ENCODE data around the gene INF2. TPM values are rescaled to one million over a fixed set of nuclear protein-coding genes. Genes with fewer than 3 reads are reported as not detected.
"Not testable (repeated sequence)": the region's sequence is repeated elsewhere in the genome, so short reads cannot be mapped to it uniquely, and the experiment has no call there.

Gene INF2
- total RNA-seq, 1 donor from 2014 or later, result 126 TPM

GRCh38 chr14:104726600-104727451 lies 37.4 kb downstream of the INF2 start:
- no peak overlapping the region for H3K9ac ChIP-seq (ENCODE audit: low read length)
- H3K27me3 Mint-ChIP-seq (ENCODE audit: low read depth, unreplicated experiment), result peaks cover 19% of the 10 kb centered on the region
- H3K79me2 ChIP-seq (ENCODE audit: insufficient read depth, low read length), result no peaks in the 10 kb centered on the region
- peak overlapping the region; percentile 58 for H3K27ac Mint-ChIP-seq (ENCODE audit: unreplicated experiment)
- no peak for FAIRE-seq
- H3K27ac ChIP-seq (ENCODE audit: low read depth, low read length), result no peak overlapping the region
- H3K4me1 ChIP-seq (ENCODE audit: insufficient read depth, low read length), result peaks cover 17% of the 10 kb centered on the region
- no peaks in the 10 kb centered on the region for H3K9me3 Mint-ChIP-seq (ENCODE audit: unreplicated experiment)
- peaks cover 7% of the 10 kb centered on the region for H3K4me1 Mint-ChIP-seq (ENCODE audit: low read depth, unreplicated experiment)
- peaks cover 20% of the 10 kb centered on the region for H4K20me1 ChIP-seq (ENCODE audit: insufficient read depth, low read length)
- no peaks in the 10 kb centered on the region for H3K27me3 ChIP-seq (ENCODE audit: insufficient read depth, low read length)
- DNase-seq (ENCODE audit: low read depth), result no peak
- no peak overlapping the region for H3K4me3 ChIP-seq (ENCODE audit: insufficient read depth, low read depth, low read length)
- H2AFZ ChIP-seq (ENCODE audit: low read depth, low read length), result no peak overlapping the region
- H3K4me2 ChIP-seq (ENCODE audit: low read length), result no peak overlapping the region
- H3K9me3 ChIP-seq (ENCODE audit: insufficient read depth, low read depth, low read length), result no peaks in the 10 kb centered on the region
- TF ChIP-seq, protein P1, sequence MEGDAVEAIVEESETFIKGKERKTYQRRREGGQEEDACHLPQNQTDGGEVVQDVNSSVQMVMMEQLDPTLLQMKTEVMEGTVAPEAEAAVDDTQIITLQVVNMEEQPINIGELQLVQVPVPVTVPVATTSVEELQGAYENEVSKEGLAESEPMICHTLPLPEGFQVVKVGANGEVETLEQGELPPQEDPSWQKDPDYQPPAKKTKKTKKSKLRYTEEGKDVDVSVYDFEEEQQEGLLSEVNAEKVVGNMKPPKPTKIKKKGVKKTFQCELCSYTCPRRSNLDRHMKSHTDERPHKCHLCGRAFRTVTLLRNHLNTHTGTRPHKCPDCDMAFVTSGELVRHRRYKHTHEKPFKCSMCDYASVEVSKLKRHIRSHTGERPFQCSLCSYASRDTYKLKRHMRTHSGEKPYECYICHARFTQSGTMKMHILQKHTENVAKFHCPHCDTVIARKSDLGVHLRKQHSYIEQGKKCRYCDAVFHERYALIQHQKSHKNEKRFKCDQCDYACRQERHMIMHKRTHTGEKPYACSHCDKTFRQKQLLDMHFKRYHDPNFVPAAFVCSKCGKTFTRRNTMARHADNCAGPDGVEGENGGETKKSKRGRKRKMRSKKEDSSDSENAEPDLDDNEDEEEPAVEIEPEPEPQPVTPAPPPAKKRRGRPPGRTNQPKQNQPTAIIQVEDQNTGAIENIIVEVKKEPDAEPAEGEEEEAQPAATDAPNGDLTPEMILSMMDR (IDR thresholded peaks at IDR 0.05; ENCODE audit: insufficient read depth, low read depth, low read length), result no peak
- TF ChIP-seq EZH2 (IDR thresholded peaks at IDR 0.05; ENCODE audit: insufficient read depth, low read length), result no peak
- H3K4me3 Mint-ChIP-seq (ENCODE audit: unreplicated experiment), result no peak overlapping the region
- H3K36me3 ChIP-seq (ENCODE audit: insufficient read depth, low read length), result no peaks in the 10 kb centered on the region
- no peaks in the 10 kb centered on the region for H3K36me3 Mint-ChIP-seq (ENCODE audit: low read depth, unreplicated experiment)

GRCh38 chr14:104728631-104729030 lies 39.2 kb downstream of the INF2 start:
- Histone ChIP-seq H3K4me1 (ENCODE audit: insufficient read depth, low read length) (peaks cover 10% of the 10 kb centered on the region), H3K4me3 (ENCODE audit: insufficient read depth, low read depth, low read length) (no peak overlapping the region), H3K27me3 (ENCODE audit: insufficient read depth, low read length) (no peaks in the 10 kb centered on the region), H3K27ac (ENCODE audit: low read depth, low read length) (no peak overlapping the region), H3K79me2 (ENCODE audit: insufficient read depth, low read length) (no peaks in the 10 kb centered on the region), H3K4me2 (ENCODE audit: low read length) (no peak overlapping the region), H4K20me1 (ENCODE audit: insufficient read depth, low read length) (peaks cover 2% of the 10 kb centered on the region), H3K36me3 (ENCODE audit: insufficient read depth, low read length) (no peaks in the 10 kb centered on the region), H3K9ac (ENCODE audit: low read length) (no peak overlapping the region), H2AFZ (ENCODE audit: low read depth, low read length) (no peak overlapping the region), H3K9me3 (ENCODE audit: insufficient read depth, low read depth, low read length) (no peaks in the 10 kb centered on the region)
- Mint-ChIP-seq H3K27me3 (ENCODE audit: low read depth, unreplicated experiment) (peaks cover 20% of the 10 kb centered on the region), H3K4me3 (ENCODE audit: unreplicated experiment) (no peak overlapping the region), H3K27ac (ENCODE audit: unreplicated experiment) (peak overlapping the region; percentile 50), H3K4me1 (ENCODE audit: low read depth, unreplicated experiment) (peaks cover 3% of the 10 kb centered on the region), H3K9me3 (ENCODE audit: unreplicated experiment) (no peaks in the 10 kb centered on the region), H3K36me3 (ENCODE audit: low read depth, unreplicated experiment) (no peaks in the 10 kb centered on the region)
- DNase-seq (ENCODE audit: low read depth) (no peak), FAIRE-seq (no peak)
- no peak for TF ChIP-seq EZH2 (IDR thresholded peaks at IDR 0.05; ENCODE audit: insufficient read depth, low read length)
- TF ChIP-seq, protein P1 (IDR thresholded peaks at IDR 0.05; ENCODE audit: insufficient read depth, low read depth, low read length), result no peak

DNA sequence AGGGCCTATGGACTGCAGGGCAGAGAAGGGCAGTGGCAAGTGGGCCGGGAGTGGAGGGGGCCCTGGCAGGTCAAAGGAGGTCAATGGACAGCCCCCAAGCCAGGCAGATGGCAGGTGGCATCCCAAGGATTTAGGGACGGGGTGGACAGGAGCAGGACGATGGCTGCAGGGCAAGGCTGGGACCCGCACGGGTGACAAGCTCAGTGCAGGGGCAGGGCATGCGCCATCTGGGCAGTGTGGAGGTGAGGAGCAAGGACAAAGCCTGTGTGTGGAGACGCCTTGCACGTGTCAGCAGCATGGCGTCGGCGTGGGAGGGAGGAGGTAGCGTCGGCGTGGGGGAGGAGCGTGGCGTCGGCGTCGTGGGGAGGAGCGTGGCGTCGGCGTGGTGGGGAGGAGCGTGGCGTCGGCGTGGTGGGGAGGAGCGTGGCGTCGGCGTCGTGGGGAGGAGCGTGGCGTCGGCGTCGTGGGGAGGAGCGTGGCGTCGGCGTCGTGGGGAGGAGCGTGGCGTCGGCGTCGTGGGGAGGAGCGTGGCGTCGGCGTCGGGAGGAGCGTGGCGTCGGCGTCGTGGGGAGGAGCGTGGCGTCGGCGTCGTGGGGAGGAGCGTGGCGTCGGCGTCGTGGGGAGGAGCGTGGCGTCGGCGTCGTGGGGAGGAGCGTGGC lies 39.9 kb downstream of the INF2 start:
- not testable (repeated sequence) for H3K27ac ChIP-seq (ENCODE audit: low read depth, low read length); H3K36me3 ChIP-seq (ENCODE audit: insufficient read depth, low read length); H2AFZ ChIP-seq (ENCODE audit: low read depth, low read length); H3K36me3 Mint-ChIP-seq (ENCODE audit: low read depth, unreplicated experiment); H4K20me1 ChIP-seq (ENCODE audit: insufficient read depth, low read length); DNase-seq (ENCODE audit: low read depth); H3K4me3 Mint-ChIP-seq (ENCODE audit: unreplicated experiment); FAIRE-seq; H3K9me3 ChIP-seq (ENCODE audit: insufficient read depth, low read depth, low read length); H3K9ac ChIP-seq (ENCODE audit: low read length); H3K9me3 Mint-ChIP-seq (ENCODE audit: unreplicated experiment); H3K79me2 ChIP-seq (ENCODE audit: insufficient read depth, low read length); H3K4me1 Mint-ChIP-seq (ENCODE audit: low read depth, unreplicated experiment); H3K27me3 ChIP-seq (ENCODE audit: insufficient read depth, low read length); H3K4me3 ChIP-seq (ENCODE audit: insufficient read depth, low read depth, low read length); H3K4me1 ChIP-seq (ENCODE audit: insufficient read depth, low read length); H3K4me2 ChIP-seq (ENCODE audit: low read length)
- Mint-ChIP-seq H3K27me3 (ENCODE audit: low read depth, unreplicated experiment) (peaks cover 20% of the 10 kb centered on the region), H3K27ac (ENCODE audit: unreplicated experiment) (peak overlapping the region; percentile 50)
